H1 (cell line): ENCODE measurements around the gene INPP5B. TPM values are rescaled to one million over a fixed set of nuclear protein-coding genes. Genes with fewer than 3 reads are reported as not detected.

Source experiments
- CTCF ChIA-PET: fragments of 300-600 bp; sonication (Branson Sonifier 250); formaldehyde crosslinking; loops from one replicate; lab custom pipeline; 2021; ENCODE audit not compliant: partially characterized antibody; lab: Charles Lee
- POLR2A ChIA-PET: fragments of 300-600 bp; sonication (Branson Sonifier 250); formaldehyde crosslinking; loops from one replicate; lab custom pipeline; 2021; ENCODE audit warnings: inconsistent platforms; ENCODE audit not compliant: partially characterized antibody; lab: Charles Lee
- DNase-seq, 2 experiments: peaks; one replicate each; pipeline versions ENCODE4 v3.0.0 to v3.0.0-alpha.2; 2010 to 2022; ENCODE audit warnings: low spot score in 2 of 2, low read depth in 1 of 2, mixed read lengths in 1 of 2
- FAIRE-seq: peaks from 2 replicates; lab custom pipeline; 2011; peaks lifted over from hg19 to GRCh38; lab: Jason Lieb, UNC
- H2AFZ ChIP-seq: 2 replicates; pipeline ENCODE4 v1.8.1; 2012; ENCODE audit warnings: low read length, inconsistent platforms
- H2AK5ac ChIP-seq: 2 replicates; pipeline ENCODE4 v1.6.1; 2013; ENCODE audit warnings: low read depth, low read length
- H2BK120ac ChIP-seq: replicated peaks from 2 replicates; pipeline ENCODE3; 2013; ENCODE audit warnings: low read depth, low read length, inconsistent platforms
- H2BK12ac ChIP-seq: 2 replicates; pipeline ENCODE4 v1.6.1; 2013; ENCODE audit warnings: low read depth, low read length
- H2BK15ac ChIP-seq: 2 replicates; pipeline ENCODE4 v1.6.1; 2013; ENCODE audit warnings: low read length
- H2BK20ac ChIP-seq: 2 replicates; pipeline ENCODE4 v1.6.1; 2013; ENCODE audit warnings: low read length
- H2BK5ac ChIP-seq: 2 replicates; pipeline ENCODE4 v1.6.1; 2013; ENCODE audit warnings: low read depth, low read length
- H3K14ac ChIP-seq: 2 replicates; pipeline ENCODE4 v1.6.1; 2013; ENCODE audit warnings: inconsistent platforms; ENCODE audit not compliant: insufficient read length
- H3K18ac ChIP-seq: 2 replicates; pipeline ENCODE4 v1.6.1; 2013; ENCODE audit warnings: low read length; ENCODE audit errors: extremely low read depth
- H3K23ac ChIP-seq: 2 replicates; pipeline ENCODE4 v1.6.1; 2013; ENCODE audit warnings: inconsistent platforms; ENCODE audit not compliant: insufficient read length
- H3K23me2 ChIP-seq: 2 replicates; pipeline ENCODE4 v1.6.1; 2013; ENCODE audit warnings: low read depth, low read length
- H3K27ac ChIP-seq: 2 replicates; pipeline ENCODE4 v1.6.1; 2011; ENCODE audit warnings: low read depth, low read length, inconsistent platforms
- H3K27me3 ChIP-seq, 4 experiments: replicated peaks in 1 of 4; 1 replicate in 1 of 4; 2 replicates in 3 of 4; pipeline versions ENCODE4 v1.6.1 to v1.8.1; 2011 to 2013; ENCODE audit warnings: low read length in 3 of 4, mild to moderate bottlenecking in 3 of 4, inconsistent platforms in 2 of 4, mixed read lengths in 2 of 4, moderate library complexity in 1 of 4; ENCODE audit not compliant: control insufficient read depth in 3 of 4, insufficient read depth in 3 of 4; ENCODE audit errors: extremely low read depth in 1 of 4
- H3K36me3 ChIP-seq, 4 experiments: 2 replicates each; pipeline versions ENCODE4 v1.6.1 to v1.8.1; 2011 to 2013; ENCODE audit warnings: mild to moderate bottlenecking in 4 of 4, low read length in 3 of 4, moderate library complexity in 2 of 4, control low read depth in 1 of 4, inconsistent platforms in 1 of 4; ENCODE audit not compliant: insufficient read depth in 4 of 4, control insufficient read depth in 2 of 4
- H3K4ac ChIP-seq: replicated peaks from 2 replicates; pipeline ENCODE3; 2013; ENCODE audit warnings: low read length, low read depth, mixed read lengths, inconsistent platforms; ENCODE audit not compliant: insufficient read length
- H3K4me1 ChIP-seq, 4 experiments: replicated peaks in 1 of 4; 1 replicate in 1 of 4; 2 replicates in 3 of 4; pipeline versions ENCODE4 v1.6.1 to v1.8.1; 2011 to 2013; ENCODE audit warnings: low read length in 3 of 4, inconsistent platforms in 2 of 4, mixed read lengths in 1 of 4; ENCODE audit not compliant: insufficient read depth in 4 of 4, control insufficient read depth in 3 of 4
- H3K4me2 ChIP-seq, 2 experiments: 2 replicates each; pipeline versions ENCODE4 v1.6.1 to v1.8.1; 2011 to 2013; ENCODE audit warnings: low read depth in 2 of 2, low read length in 2 of 2, control low read depth in 1 of 2, inconsistent platforms in 1 of 2, mild to moderate bottlenecking in 1 of 2; ENCODE audit not compliant: insufficient read depth in 1 of 2
- H3K4me3 ChIP-seq, 4 experiments: fragments of 200-600, 300-600 bp in 1 of 4; sonication (generic), shearing (Covaris generic), sonication (Bioruptor Twin) in 1 of 4; 2 replicates each; pipeline versions ENCODE4 v1.5.1 to v1.8.1; 2011 to 2016; ENCODE audit warnings: low read length in 4 of 4, low read depth in 3 of 4, control low read depth in 2 of 4, inconsistent platforms in 2 of 4, mild to moderate bottlenecking in 2 of 4, mixed read lengths in 1 of 4, moderate library complexity in 1 of 4; ENCODE audit not compliant: insufficient read depth in 2 of 4; ENCODE audit errors: extremely low read depth in 1 of 4
- H3K56ac ChIP-seq: replicated peaks from 2 replicates; pipeline ENCODE3; 2013; ENCODE audit warnings: low read depth, mild to moderate bottlenecking, mixed read lengths, low read length, inconsistent platforms; ENCODE audit not compliant: insufficient read length
- H3K79me1 ChIP-seq: 2 replicates; pipeline ENCODE4 v1.6.1; 2013; ENCODE audit warnings: low read depth, low read length, control low read depth
- H3K79me2 ChIP-seq, 2 experiments: 2 replicates each; pipeline versions ENCODE4 v1.6.1 to v1.8.1; 2012 to 2013; ENCODE audit warnings: low read length in 2 of 2, mild to moderate bottlenecking in 2 of 2, inconsistent platforms in 1 of 2; ENCODE audit not compliant: insufficient read depth in 2 of 2, control insufficient read depth in 1 of 2
- H3K9ac ChIP-seq, 4 experiments: replicated peaks in 1 of 4; 1 replicate in 1 of 4; 2 replicates in 3 of 4; pipeline versions ENCODE4 v1.6.1 to v1.8.1; 2011 to 2013; ENCODE audit warnings: low read depth in 3 of 4, low read length in 3 of 4, control low read depth in 2 of 4, mild to moderate bottlenecking in 2 of 4, moderate library complexity in 2 of 4, inconsistent platforms in 1 of 4; ENCODE audit errors: extremely low read depth in 1 of 4
- H3K9me3 ChIP-seq, 2 experiments: 2 replicates each; pipeline versions ENCODE4 v1.6.1 to v1.8.1; 2012 to 2013; ENCODE audit warnings: mild to moderate bottlenecking in 2 of 2, moderate library complexity in 2 of 2, control low read depth in 1 of 2, inconsistent platforms in 1 of 2, low read depth in 1 of 2, low read length in 1 of 2, mixed read lengths in 1 of 2; ENCODE audit not compliant: insufficient read depth in 2 of 2
- H4K20me1 ChIP-seq, 2 experiments: replicated peaks in 1 of 2; 2 replicates each; pipeline versions ENCODE3 to v1.8.1; 2011 to 2013; ENCODE audit warnings: inconsistent platforms in 2 of 2, low read length in 2 of 2, mild to moderate bottlenecking in 1 of 2; ENCODE audit not compliant: insufficient read depth in 2 of 2, control insufficient read depth in 1 of 2
- H4K5ac ChIP-seq: 2 replicates; pipeline ENCODE4 v1.6.1; 2013; ENCODE audit warnings: low read length, low read depth, mixed read lengths, inconsistent platforms; ENCODE audit not compliant: insufficient read length
- H4K8ac ChIP-seq: 2 replicates; pipeline ENCODE4 v1.8.0; 2013; ENCODE audit warnings: mild to moderate bottlenecking, moderate library complexity, low read length, inconsistent platforms; ENCODE audit not compliant: insufficient read depth; ENCODE audit errors: extremely low read depth
- H4K91ac ChIP-seq: replicated peaks from 2 replicates; pipeline ENCODE3; 2013; ENCODE audit warnings: low read length, mixed read lengths, inconsistent platforms; ENCODE audit not compliant: insufficient read length
- FOSL1 ChIP-seq: IDR thresholded peaks from 2 replicates; pipeline ENCODE4 v1.6.1; 2011; ENCODE audit warnings: mild to moderate bottlenecking, low read depth, low read length, moderate library complexity; ENCODE audit not compliant: insufficient read depth
- JUND ChIP-seq: IDR thresholded peaks from 2 replicates; pipeline ENCODE4 v1.6.1; 2011; ENCODE audit warnings: mild to moderate bottlenecking, improper control_type of control experiment, low read length
- PHF8 ChIP-seq: fragments of 200-600 bp; sonication (generic); conservative IDR thresholded peaks from 2 replicates; pipeline ENCODE4 v1.7.1; 2012; ENCODE audit warnings: low read depth, mild to moderate bottlenecking, inconsistent platforms, low read length, moderate library complexity
- POLR2A ChIP-seq, 2 experiments: IDR thresholded peaks; 1 replicate in 1 of 2; 2 replicates in 1 of 2; pipeline ENCODE4 v1.6.1; 2011; ENCODE audit warnings: low read depth in 2 of 2, low read length in 2 of 2, mild to moderate bottlenecking in 2 of 2; ENCODE audit errors: control extremely low read depth in 1 of 2
- RBBP5 ChIP-seq: IDR thresholded peaks from 2 replicates; pipeline ENCODE4 v1.7.1; 2012; ENCODE audit warnings: low read depth, mild to moderate bottlenecking, inconsistent platforms, low read length, moderate library complexity, borderline replicate concordance
- SP4 ChIP-seq: IDR thresholded peaks from 2 replicates; pipeline ENCODE4 v1.6.1; 2012; ENCODE audit warnings: low read length, inconsistent platforms
- YY1 ChIP-seq: IDR thresholded peaks from 2 replicates; pipeline ENCODE4 v1.6.1; 2011; ENCODE audit warnings: low read depth, mild to moderate bottlenecking, low read length
- WGBS, 2 experiments: shearing (Covaris generic) in 1 of 2; methylation state at CpG; one replicate each; pipeline versions ENCODE4 v1.1.6 to v1.1.7; 2013 to 2015; ENCODE audit warnings: low lambda C conversion rate in 2 of 2, mixed read lengths in 2 of 2, inconsistent platforms in 1 of 2, low coverage in 1 of 2, missing lambda C conversion rate in 1 of 2; ENCODE audit not compliant: insufficient replicate concordance in 2 of 2, insufficient coverage in 1 of 2, insufficient read length in 1 of 2; ENCODE audit errors: extremely low coverage in 1 of 2, missing lambda C conversion rate in 1 of 2; 5-methylcytosine and 5-hydroxymethylcytosine counted together
- polyA plus RNA-seq, 7 experiments: library from polyadenylated mRNA; depleted of rRNA in 3 of 7; stranded (reverse) in 5 of 7; unstranded in 2 of 7; fragments of >200 nt in 5 of 7; fragments of 200-250 nt in 2 of 7; gene quantifications; 1 replicate in 5 of 7; 2 replicates in 1 of 7; 4 replicates in 1 of 7; pipeline versions ENCODE4 v1.2.1 to v1.2.3, GENCODE V29; 2011 to 2013; ENCODE audit warnings: missing spikeins in 2 of 7, mixed read lengths in 2 of 7
- total RNA-seq: library from RNA; stranded (reverse); fragmentation: NEBNext Ultra II Directional; extraction: Animal tissue kit (Norgen Biotek cat#: 25700); gene quantifications from 2 replicates; pipeline ENCODE4 v1.2.1, GENCODE V29; 2021

Gene INPP5B
- total and polyA plus RNA-seq, 2 of the 8 experiments (the other 6 are each of a cell fraction or from before 2014, with no cell fraction given): 14.0 to 23.7 TPM

GRCh38 chr1:37821481-37821880 is 125.4 kb downstream of the INPP5B start:
- Histone ChIP-seq H4K91ac (no peak overlapping the region), H4K20me1 (no peaks in the 10 kb centered on the region), H3K4me3 (no peak overlapping the region), H3K9me3 (no peaks in the 10 kb centered on the region), H3K4me1 (no peaks in the 10 kb centered on the region), H3K79me1 (no peaks in the 10 kb centered on the region), H2BK120ac (no peak overlapping the region), H4K8ac (no peak overlapping the region), H2AFZ (no peak overlapping the region), H2BK12ac (no peak overlapping the region), H3K27ac (no peak overlapping the region), H3K56ac (no peak overlapping the region), H3K18ac (no peak overlapping the region), H3K36me3 (peaks cover 12 to 30% (median 27%) of the 10 kb centered on the region in 4 experiments), H3K9ac (no peak overlapping the region), H3K27me3 (no peaks in the 10 kb centered on the region), H3K14ac (no peak overlapping the region), H3K79me2 (no peaks in the 10 kb centered on the region), H2BK15ac (no peak overlapping the region), H2AK5ac (no peak overlapping the region), H2BK5ac (no peak overlapping the region), H3K4ac (no peak overlapping the region), H3K23me2 (no peaks in the 10 kb centered on the region), H3K23ac (no peak overlapping the region), H3K4me2 (no peak overlapping the region), H2BK20ac (no peak overlapping the region), H4K5ac (no peak overlapping the region)
- FAIRE-seq (no peak), DNase-seq (no peak)
- CTCF ChIA-PET: no interaction called here
- POLR2A ChIA-PET: interaction anchor here (2.7 kb wide), 1 partner anchor 13 kb away, joined by 8 read pairs; the partner anchor contains the start of genes C1orf122 and YRDC
- no peak for TF ChIP-seq PHF8
- TF ChIP-seq FOSL1: no peak
- TF ChIP-seq POLR2A (IDR thresholded peaks at IDR 0.05; ENCODE audit: control extremely low read depth in 1 of 2, low read depth in 2 of 2, low read length in 2 of 2): no peak
- no peak for TF ChIP-seq JUND
- TF ChIP-seq YY1: no peak
- no peak for TF ChIP-seq RBBP5
- no peak for TF ChIP-seq SP4
- WGBS, 2 experiments: 90% methylated on average over 2 of the region's 2 CpGs; no CpG with 5 or more reads in 1 of the 2 experiments
